ENCODE results near the gene LY6G6C. TPM values are rescaled to one million over a fixed set of nuclear protein-coding genes. Genes with fewer than 3 reads are reported as not detected.

LY6G6C gene
- total and polyA plus RNA-seq, 7 donors, result 0.07 to 1.2 (median 1.2) TPM; not detected in 4

- WGBS, 2 donors, result 80 to 83% methylated on average over 8 of the region's 8 CpGs
- TF ChIP-seq CTCF (IDR thresholded peaks at IDR 0.05) (no peak), POLR2AphosphoS5 (IDR thresholded peaks at IDR 0.05) (no peak), EP300 (IDR thresholded peaks at IDR 0.05) (no peak), POLR2A (IDR thresholded peaks at IDR 0.05) (no peak)
- Histone ChIP-seq H3K4me3 (no peak overlapping the region), H3K4me1 (peaks cover 0 to 19% (median 13%) of the 10 kb centered on the region in 4 donors), H3K27me3 (no peaks in the 10 kb centered on the region), H3K27ac (no peak overlapping the region), H3K9me3 (no peaks in the 10 kb centered on the region), H3K36me3 (peaks cover 0 to 9% (median 2%) of the 10 kb centered on the region in 4 donors)
- DNase-seq, result no peak
- intact Hi-C loops (cut with DNase I), result no loop called here
Measured at GRCh38 chr6:31677955-31678354, 43.6 kb downstream of the LY6G6C start.

DNA sequence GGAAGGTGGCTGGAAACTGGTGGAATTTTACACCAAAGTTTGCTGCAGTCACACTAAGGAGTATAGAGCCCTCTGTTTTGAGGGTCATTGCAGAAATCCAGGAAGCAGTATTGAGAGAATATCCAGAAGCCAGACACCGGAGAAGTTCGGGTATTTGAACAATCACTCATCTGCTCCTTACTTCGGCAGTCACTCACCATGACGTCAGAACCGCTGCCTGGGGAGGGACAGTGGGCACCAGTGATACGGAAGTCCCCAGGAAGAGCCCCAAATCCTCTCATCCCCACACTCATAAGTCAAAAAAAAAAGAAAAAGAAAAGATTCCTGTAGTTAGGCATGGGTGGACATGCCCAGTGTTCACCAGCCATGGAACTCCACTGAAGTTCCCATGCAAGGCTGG lies 44.6 kb downstream of the LY6G6C start:
- intact Hi-C loops (cut with DNase I), result no loop called here
- WGBS, 2 donors, result 88 to 91% methylated on average over 6 of the region's 6 CpGs
- H3K27ac ChIP-seq, result no peak overlapping the region
- H3K27me3 ChIP-seq, result no peaks in the 10 kb centered on the region
- H3K4me1 ChIP-seq, result peaks cover 0 to 19% (median 13%) of the 10 kb centered on the region in 4 donors
- no peak for TF ChIP-seq EP300 (IDR thresholded peaks at IDR 0.05)
- TF ChIP-seq CTCF (IDR thresholded peaks at IDR 0.05), result no peak
- no peak for TF ChIP-seq POLR2AphosphoS5 (IDR thresholded peaks at IDR 0.05)
- no peak for TF ChIP-seq POLR2A (IDR thresholded peaks at IDR 0.05)
- H3K9me3 ChIP-seq, result no peaks in the 10 kb centered on the region
- H3K4me3 ChIP-seq, result no peak overlapping the region
- no peak for DNase-seq
- H3K36me3 ChIP-seq, result peaks cover 0 to 18% (median 10%) of the 10 kb centered on the region in 4 donors

GRCh38 chr6:31676322-31676903 lies 45.1 kb downstream of the LY6G6C start:
- no peak for TF ChIP-seq POLR2A (IDR thresholded peaks at IDR 0.05)
- no peak for TF ChIP-seq EP300 (IDR thresholded peaks at IDR 0.05)
- no peak for TF ChIP-seq CTCF (IDR thresholded peaks at IDR 0.05)
- no peak for TF ChIP-seq POLR2AphosphoS5 (IDR thresholded peaks at IDR 0.05)
- no peaks in the 10 kb centered on the region for H3K27me3 ChIP-seq
- no peak overlapping the region for H3K4me3 ChIP-seq
- peaks cover 0 to 15% (median 9%) of the 10 kb centered on the region in 4 donors for H3K4me1 ChIP-seq
- H3K27ac ChIP-seq, result no peak overlapping the region
- WGBS, 2 donors, result 76 to 84% methylated on average over 4 of the region's 4 CpGs
- intact Hi-C loops (cut with DNase I), result no loop called here
- H3K9me3 ChIP-seq, result no peaks in the 10 kb centered on the region
- DNase-seq, result no peak
- peaks cover 0 to 23% (median 15%) of the 10 kb centered on the region in 4 donors for H3K36me3 ChIP-seq

DNA sequence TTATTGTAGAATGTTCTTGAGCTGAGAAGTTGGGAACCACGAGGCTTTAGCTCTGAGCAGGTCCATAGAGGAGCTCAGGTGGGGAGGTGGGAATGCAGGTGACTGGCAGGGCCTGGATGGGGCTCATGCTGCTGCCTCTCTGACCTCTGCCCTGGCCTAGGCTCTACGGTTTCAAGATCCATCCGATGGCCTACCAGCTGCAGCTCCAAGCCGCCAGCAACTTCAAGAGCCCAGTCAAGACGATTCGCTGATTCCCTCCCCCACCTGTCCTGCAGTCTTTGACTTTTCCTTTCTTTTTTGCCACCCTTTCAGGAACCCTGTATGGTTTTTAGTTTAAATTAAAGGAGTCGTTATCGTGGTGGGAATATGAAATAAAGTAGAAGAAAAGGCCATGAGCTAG lies 51.9 kb downstream of the LY6G6C start, which contains the start of gene LY6G5B:
TSS of gene LY6G5B (plus strand) at position 301 of the 400 bp plus-strand sequence. CDS start 975 bp downstream, outside the sequence.
- TF ChIP-seq EP300 (IDR thresholded peaks at IDR 0.05), result no peak
- no peak for TF ChIP-seq POLR2A (IDR thresholded peaks at IDR 0.05)
- no peak for TF ChIP-seq POLR2AphosphoS5 (IDR thresholded peaks at IDR 0.05)
- TF ChIP-seq CTCF (IDR thresholded peaks at IDR 0.05), result no peak
- no peak within 1 kb of the TSS for H3K4me3 ChIP-seq
- H3K4me1 ChIP-seq, result peaks cover 0 to 27% (median 15%) of the 10 kb centered on the region in 4 donors
- no peak within 1 kb of the TSS for H3K27ac ChIP-seq
- H3K9me3 ChIP-seq, result no peaks in the 10 kb centered on the region
- no peaks in the 10 kb centered on the region for H3K27me3 ChIP-seq
- no peak for DNase-seq
- WGBS, 2 donors, result 80 to 92% methylated on average over 8 of the region's 8 CpGs
- peaks cover 38 to 67% (median 59%) of the 10 kb centered on the region in 4 donors for H3K36me3 ChIP-seq
- intact Hi-C loops (cut with DNase I), result loop anchor here (5.0 to 10.0 kb wide), 2 partner anchors 508 to 1605 kb away; partner anchors contain the start of genes AGPAT1, B3GALT4, RNF5 and RPS18

Small RNA genes within 50 kb of the gene (small RNA-seq; reads per million reads assigned to genes)
- gene LY6G6D, result 0 reads per million in 3 donors
- gene MIR4646, result 0 reads per million in 3 donors
- gene MSH5-SAPCD1, result 0 reads per million in 3 donors
- gene RNU6-850P, result 0 reads per million in 3 donors
- 0 reads per million in 3 donors for gene SAPCD1

Other genes starting within 250 kb of the LY6G6C start
Only the 30 nearest of the 41 such genes appear.
- gene LTA, start 149.5 kb downstream of the LY6G6C start, total RNA-seq, result not detected
- gene LTA, start 149.5 kb downstream of the LY6G6C start, polyA plus RNA-seq, result 1 to 10 TPM in 1 of 3 donors, not detected in 2; 3.6 TPM
- under 1 TPM in 1 of 4 donors, not detected in 3; 0.33 TPM for gene TNF, start 146.2 kb downstream of the LY6G6C start, total RNA-seq
- gene TNF, start 146.2 kb downstream of the LY6G6C start, polyA plus RNA-seq, result 1 to 10 TPM in 1 of 3 donors, under 1 TPM in 2; 0.60 to 2.6 (median 0.92) TPM
- 1 to 10 TPM in 1 of 4 donors, under 1 TPM in 2, not detected in 1; 0.66 to 1.9 (median 0.68) TPM for gene LTB, start 139.3 kb downstream of the LY6G6C start, total RNA-seq
- 10 to 100 TPM in 1 of 3 donors, 1 to 10 TPM in 1, not detected in 1; 2.5 to 90.8 TPM for gene LTB, start 139.3 kb downstream of the LY6G6C start, polyA plus RNA-seq
- 10 to 100 TPM in 2 of 4 donors, 1 to 10 TPM in 2; 1.7 to 19.8 (median 10.2) TPM for gene LST1, start 135.5 kb downstream of the LY6G6C start, total RNA-seq
- gene LST1, start 135.5 kb downstream of the LY6G6C start, polyA plus RNA-seq, result 10 to 100 TPM; 17.0 to 34.2 (median 24.7) TPM
- not detected for gene NCR3, start 128.7 kb downstream of the LY6G6C start, total RNA-seq
- 1 to 10 TPM in 1 of 3 donors, under 1 TPM in 1, not detected in 1; 0.92 to 3.4 TPM for gene NCR3, start 128.7 kb downstream of the LY6G6C start, polyA plus RNA-seq
- gene AIF1, start 106.5 kb downstream of the LY6G6C start, total RNA-seq, result 10 to 100 TPM; 12.5 to 59.6 (median 36.9) TPM
- 100 to 1,000 TPM in 2 of 3 donors, 10 to 100 TPM in 1; 61.8 to 133 (median 114) TPM for gene AIF1, start 106.5 kb downstream of the LY6G6C start, polyA plus RNA-seq
- gene PRRC2A, start 101.0 kb downstream of the LY6G6C start, total RNA-seq, result 10 to 100 TPM; 42.1 to 90.8 (median 54.2) TPM
- gene PRRC2A, start 101.0 kb downstream of the LY6G6C start, polyA plus RNA-seq, result 100 to 1,000 TPM in 1 of 3 donors, 10 to 100 TPM in 2; 28.8 to 109 (median 32.1) TPM
- 100 to 1,000 TPM; 119 to 218 (median 144) TPM for gene BAG6, start 69.1 kb downstream of the LY6G6C start, total RNA-seq
- 100 to 1,000 TPM in 2 of 3 donors, 10 to 100 TPM in 1; 99.7 to 231 (median 133) TPM for gene BAG6, start 69.1 kb downstream of the LY6G6C start, polyA plus RNA-seq
- 1 to 10 TPM in 3 of 4 donors, not detected in 1; 3.3 to 7.2 (median 3.6) TPM for gene APOM, start 65.9 kb downstream of the LY6G6C start, total RNA-seq
- gene APOM, start 65.9 kb downstream of the LY6G6C start, polyA plus RNA-seq, result 1 to 10 TPM; 2.3 to 3.6 (median 3.6) TPM
- 10 to 100 TPM; 25.0 to 31.3 (median 26.7) TPM for gene C6orf47, start 61.0 kb downstream of the LY6G6C start, total RNA-seq
- gene C6orf47, start 61.0 kb downstream of the LY6G6C start, polyA plus RNA-seq, result 10 to 100 TPM; 22.2 to 32.6 (median 24.5) TPM
- 10 to 100 TPM; 17.2 to 29.6 (median 26.4) TPM for gene GPANK1, start 56.7 kb downstream of the LY6G6C start, total RNA-seq
- 10 to 100 TPM; 15.3 to 22.8 (median 18.3) TPM for gene GPANK1, start 56.7 kb downstream of the LY6G6C start, polyA plus RNA-seq
- 100 to 1,000 TPM; 188 to 227 (median 209) TPM for gene CSNK2B, start 55.7 kb downstream of the LY6G6C start, total RNA-seq
- 100 to 1,000 TPM; 198 to 232 (median 206) TPM for gene CSNK2B, start 55.7 kb downstream of the LY6G6C start, polyA plus RNA-seq
- 1 to 10 TPM; 2.8 to 10.0 (median 6.5) TPM for gene LY6G5B, start 51.8 kb downstream of the LY6G6C start, total RNA-seq
- 1 to 10 TPM in 1 of 3 donors, under 1 TPM in 1, not detected in 1; 0.60 to 9.1 TPM for gene LY6G5B, start 51.8 kb downstream of the LY6G6C start, polyA plus RNA-seq
- gene LY6G5C, start 40.7 kb downstream of the LY6G6C start, total RNA-seq, result 1 to 10 TPM in 1 of 4 donors, under 1 TPM in 2, not detected in 1; 0.68 to 1.1 (median 0.99) TPM
- gene LY6G5C, start 40.7 kb downstream of the LY6G6C start, polyA plus RNA-seq, result 1 to 10 TPM; 1.8 to 3.2 (median 2.7) TPM
- gene ABHD16A, start 18.4 kb downstream of the LY6G6C start, total RNA-seq, result 10 to 100 TPM; 37.8 to 63.4 (median 51.6) TPM
- 10 to 100 TPM; 16.9 to 52.0 (median 17.4) TPM for gene ABHD16A, start 18.4 kb downstream of the LY6G6C start, polyA plus RNA-seq
- gene LY6G6F, start 14.9 kb downstream of the LY6G6C start, total RNA-seq, result not detected
- not detected for gene LY6G6F, start 14.9 kb downstream of the LY6G6C start, polyA plus RNA-seq
- gene LY6G6D, start 6.4 kb downstream of the LY6G6C start, total RNA-seq, result 10 to 100 TPM in 1 of 4 donors, 1 to 10 TPM in 2, not detected in 1; 2.9 to 21.2 (median 6.4) TPM
- gene LY6G6D, start 6.4 kb downstream of the LY6G6C start, polyA plus RNA-seq, result 1 to 10 TPM in 1 of 3 donors, under 1 TPM in 1, not detected in 1; 0.31 to 8.4 TPM
- not detected for gene MPIG6B, start 1.6 kb upstream of the LY6G6C start, total RNA-seq
- under 1 TPM in 1 of 3 donors, not detected in 2; 0.13 TPM for gene MPIG6B, start 1.6 kb upstream of the LY6G6C start, polyA plus RNA-seq
- 100 to 1,000 TPM in 2 of 4 donors, 10 to 100 TPM in 2; 86.7 to 146 (median 107) TPM for gene DDAH2, start 7.6 kb upstream of the LY6G6C start, total RNA-seq
- gene DDAH2, start 7.6 kb upstream of the LY6G6C start, polyA plus RNA-seq, result 100 to 1,000 TPM; 137 to 340 (median 213) TPM
- gene CLIC1, start 14.8 kb upstream of the LY6G6C start, total RNA-seq, result 100 to 1,000 TPM; 172 to 251 (median 214) TPM
- gene CLIC1, start 14.8 kb upstream of the LY6G6C start, polyA plus RNA-seq, result 100 to 1,000 TPM; 623 to 668 (median 634) TPM
- 10 to 100 TPM in 1 of 4 donors, 1 to 10 TPM in 3; 4.2 to 23.5 (median 5.7) TPM for gene MSH5, start 18.3 kb upstream of the LY6G6C start, total RNA-seq
- gene MSH5, start 18.3 kb upstream of the LY6G6C start, polyA plus RNA-seq, result 10 to 100 TPM in 1 of 3 donors, 1 to 10 TPM in 1, not detected in 1; 1.6 to 18.7 TPM
- gene SAPCD1, start 40.9 kb upstream of the LY6G6C start, total RNA-seq, result 1 to 10 TPM in 3 of 4 donors, not detected in 1; 1.8 to 6.5 (median 4.2) TPM
- gene SAPCD1, start 40.9 kb upstream of the LY6G6C start, polyA plus RNA-seq, result 1 to 10 TPM in 2 of 3 donors, not detected in 1; 1.2 to 8.7 TPM
- gene VWA7, start 55.6 kb upstream of the LY6G6C start, total RNA-seq, result 1 to 10 TPM in 1 of 4 donors, under 1 TPM in 2, not detected in 1; 0.14 to 3.9 (median 0.71) TPM
- gene VWA7, start 55.6 kb upstream of the LY6G6C start, polyA plus RNA-seq, result 1 to 10 TPM; 2.8 to 6.0 (median 3.6) TPM
- 10 to 100 TPM; 16.0 to 36.2 (median 27.7) TPM for gene VARS1, start 74.0 kb upstream of the LY6G6C start, total RNA-seq
- 10 to 100 TPM in 1 of 3 donors, 1 to 10 TPM in 2; 6.0 to 50.9 (median 6.0) TPM for gene VARS1, start 74.0 kb upstream of the LY6G6C start, polyA plus RNA-seq
- gene LSM2, start 85.2 kb upstream of the LY6G6C start, total RNA-seq, result 10 to 100 TPM; 29.6 to 53.5 (median 48.1) TPM
- 10 to 100 TPM; 28.4 to 94.7 (median 49.9) TPM for gene LSM2, start 85.2 kb upstream of the LY6G6C start, polyA plus RNA-seq
- 1 to 10 TPM; 1.1 to 2.3 (median 1.8) TPM for gene HSPA1L, start 93.5 kb upstream of the LY6G6C start, total RNA-seq
- 1 to 10 TPM in 1 of 3 donors, under 1 TPM in 2; 0.23 to 1.2 (median 0.60) TPM for gene HSPA1L, start 93.5 kb upstream of the LY6G6C start, polyA plus RNA-seq
- 100 to 1,000 TPM; 147 to 321 (median 168) TPM for gene HSPA1A, start 93.8 kb upstream of the LY6G6C start, total RNA-seq
- gene HSPA1A, start 93.8 kb upstream of the LY6G6C start, polyA plus RNA-seq, result 10 to 100 TPM; 39.0 to 70.1 (median 63.1) TPM
- 100 to 1,000 TPM in 3 of 4 donors, 10 to 100 TPM in 1; 72.6 to 237 (median 113) TPM for gene HSPA1B, start 106.0 kb upstream of the LY6G6C start, total RNA-seq
- gene HSPA1B, start 106.0 kb upstream of the LY6G6C start, polyA plus RNA-seq, result 100 to 1,000 TPM in 1 of 3 donors, 10 to 100 TPM in 2; 63.1 to 116 (median 64.3) TPM
- 10 to 100 TPM; 31.3 to 43.2 (median 33.6) TPM for gene NEU1, start 141.1 kb upstream of the LY6G6C start, total RNA-seq
- 10 to 100 TPM; 15.0 to 41.1 (median 31.9) TPM for gene NEU1, start 141.1 kb upstream of the LY6G6C start, polyA plus RNA-seq
- 1 to 10 TPM in 2 of 4 donors, not detected in 2; 1.4 to 8.0 TPM for gene SLC44A4, start 157.3 kb upstream of the LY6G6C start, total RNA-seq
- 100 to 1,000 TPM in 2 of 3 donors, 10 to 100 TPM in 1; 78.1 to 252 (median 106) TPM for gene SLC44A4, start 157.3 kb upstream of the LY6G6C start, polyA plus RNA-seq

Measured in sigmoid colon (tissue), 7 donors.